ENCODE data around the gene SMAD6.

SMAD6 gene

DNA sequence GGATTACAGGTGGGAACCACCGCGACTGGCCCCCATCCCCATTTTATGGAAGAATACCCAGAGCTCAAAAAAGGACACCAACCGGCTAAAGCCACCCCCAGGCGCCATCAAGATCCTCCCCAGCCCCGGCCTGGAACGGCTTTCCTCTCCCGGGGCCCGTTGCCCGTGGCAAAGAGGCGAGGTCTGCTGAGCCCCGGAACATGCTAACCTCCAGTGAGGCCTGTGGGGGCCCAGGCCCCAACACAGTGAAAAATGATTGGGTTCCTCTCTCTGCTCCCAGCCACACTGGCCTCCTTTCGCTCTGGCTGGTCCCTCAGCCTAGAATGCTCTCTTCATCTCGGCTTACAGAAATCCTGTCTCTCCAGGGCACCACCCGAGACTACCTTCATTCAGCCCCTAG is 46.5 kb upstream of the SMAD6 start:
- no peak overlapping the region for H3K4me3 ChIP-seq (ENCODE audit: control insufficient read depth, low read depth, low read length)
- TF ChIP-seq, protein P1, sequence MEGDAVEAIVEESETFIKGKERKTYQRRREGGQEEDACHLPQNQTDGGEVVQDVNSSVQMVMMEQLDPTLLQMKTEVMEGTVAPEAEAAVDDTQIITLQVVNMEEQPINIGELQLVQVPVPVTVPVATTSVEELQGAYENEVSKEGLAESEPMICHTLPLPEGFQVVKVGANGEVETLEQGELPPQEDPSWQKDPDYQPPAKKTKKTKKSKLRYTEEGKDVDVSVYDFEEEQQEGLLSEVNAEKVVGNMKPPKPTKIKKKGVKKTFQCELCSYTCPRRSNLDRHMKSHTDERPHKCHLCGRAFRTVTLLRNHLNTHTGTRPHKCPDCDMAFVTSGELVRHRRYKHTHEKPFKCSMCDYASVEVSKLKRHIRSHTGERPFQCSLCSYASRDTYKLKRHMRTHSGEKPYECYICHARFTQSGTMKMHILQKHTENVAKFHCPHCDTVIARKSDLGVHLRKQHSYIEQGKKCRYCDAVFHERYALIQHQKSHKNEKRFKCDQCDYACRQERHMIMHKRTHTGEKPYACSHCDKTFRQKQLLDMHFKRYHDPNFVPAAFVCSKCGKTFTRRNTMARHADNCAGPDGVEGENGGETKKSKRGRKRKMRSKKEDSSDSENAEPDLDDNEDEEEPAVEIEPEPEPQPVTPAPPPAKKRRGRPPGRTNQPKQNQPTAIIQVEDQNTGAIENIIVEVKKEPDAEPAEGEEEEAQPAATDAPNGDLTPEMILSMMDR (IDR thresholded peaks at IDR 0.05; ENCODE audit: control insufficient read depth, insufficient read depth, low read depth, low read length, missing control alignments) = no peak
- no peak for DNase-seq (ENCODE audit: low read depth)

DNA sequence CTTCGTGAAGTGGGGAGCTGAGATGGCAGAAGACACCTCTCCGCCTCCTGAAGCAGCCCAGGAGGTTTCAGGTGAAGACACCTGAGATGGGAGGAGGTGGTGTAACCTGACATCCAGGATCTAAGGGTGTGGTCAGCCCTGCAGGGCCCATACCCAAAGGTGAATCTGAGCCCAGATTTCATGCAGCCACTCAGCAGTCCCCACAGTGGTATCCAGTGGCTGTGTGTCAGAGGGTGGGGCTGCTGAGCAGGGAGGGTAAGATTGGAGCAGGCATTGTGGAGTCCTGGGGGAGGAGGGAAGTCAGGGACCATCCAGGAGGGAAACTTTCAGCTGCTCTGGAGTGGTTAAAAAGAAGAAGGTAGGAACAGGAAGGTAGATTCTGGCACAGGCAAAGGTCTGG is 46.0 kb upstream of the SMAD6 start:
- TF ChIP-seq, protein P1 (IDR thresholded peaks at IDR 0.05; ENCODE audit: control insufficient read depth, insufficient read depth, low read depth, low read length, missing control alignments) = no peak
- DNase-seq (ENCODE audit: low read depth) = no peak
- H3K4me3 ChIP-seq (ENCODE audit: control insufficient read depth, low read depth, low read length) = no peak overlapping the region

DNA sequence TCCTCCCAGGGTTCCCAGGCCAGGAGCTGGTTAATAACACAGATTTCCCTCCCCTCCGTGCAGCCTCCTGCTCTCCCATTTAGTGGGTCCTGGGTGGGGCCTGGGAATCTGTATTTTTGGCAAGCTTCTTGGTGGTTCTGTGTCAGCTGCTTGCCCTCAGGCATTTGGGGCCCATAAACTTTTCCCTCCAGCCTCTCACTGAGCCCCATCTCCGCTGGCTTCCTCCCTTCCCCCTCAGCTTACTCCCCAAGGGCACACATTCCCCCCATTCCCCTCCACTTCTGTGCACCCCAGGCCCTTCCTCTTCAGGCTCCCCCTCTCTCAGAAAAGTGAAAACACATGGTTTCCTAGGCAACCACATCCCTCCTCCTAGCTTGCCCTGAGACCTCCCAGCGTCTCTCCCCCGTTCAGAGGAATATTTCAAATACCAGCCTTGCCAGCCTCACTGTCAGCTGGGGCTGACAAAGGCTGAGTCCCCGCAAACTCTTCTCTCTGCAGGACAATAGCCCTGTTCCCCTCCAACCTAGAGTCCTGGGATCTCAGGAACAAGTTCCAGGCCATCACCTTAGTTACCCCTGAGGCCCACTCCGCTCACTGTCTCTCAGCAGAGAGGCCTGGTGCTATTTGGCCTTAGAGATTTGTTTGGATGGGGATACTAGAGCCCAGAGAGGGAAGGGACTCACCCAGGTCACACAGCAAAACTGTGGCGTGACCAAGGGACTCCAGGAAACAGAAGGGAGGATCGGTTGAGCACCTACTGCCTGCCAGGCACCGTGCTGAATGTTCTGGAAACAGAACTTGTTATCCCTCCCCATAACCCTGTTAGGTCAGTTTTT is 44.6 kb upstream of the SMAD6 start:
- TF ChIP-seq, protein P1 (IDR thresholded peaks at IDR 0.05; ENCODE audit: control insufficient read depth, insufficient read depth, low read depth, low read length, missing control alignments) = no peak
- no peak for DNase-seq (ENCODE audit: low read depth)
- no peak overlapping the region for H3K4me3 ChIP-seq (ENCODE audit: control insufficient read depth, low read depth, low read length)

DNA sequence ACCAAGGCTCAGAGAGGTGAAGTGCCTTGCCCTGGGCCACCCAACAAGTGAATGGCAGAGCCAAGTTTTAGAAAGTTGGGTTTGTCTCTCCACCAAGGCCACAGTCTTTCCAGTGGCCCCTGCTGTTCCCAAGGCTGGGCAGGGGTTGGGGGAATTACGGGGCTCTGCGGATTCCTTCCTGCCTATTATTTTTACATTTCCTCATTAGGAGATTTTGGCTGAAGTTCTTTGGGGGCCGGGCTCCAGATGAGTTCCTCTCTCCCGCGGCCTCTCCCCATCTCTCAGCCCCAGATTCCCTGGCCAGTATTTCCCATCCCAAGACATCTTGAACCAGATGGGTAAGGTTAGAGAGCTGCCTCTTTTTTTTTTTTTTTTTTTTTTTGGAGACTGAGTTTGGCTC is 44.0 kb upstream of the SMAD6 start:
- no peak overlapping the region for H3K4me3 ChIP-seq (ENCODE audit: control insufficient read depth, low read depth, low read length)
- TF ChIP-seq, protein P1 (IDR thresholded peaks at IDR 0.05; ENCODE audit: control insufficient read depth, insufficient read depth, low read depth, low read length, missing control alignments) = no peak
- no peak for DNase-seq (ENCODE audit: low read depth)

DNA sequence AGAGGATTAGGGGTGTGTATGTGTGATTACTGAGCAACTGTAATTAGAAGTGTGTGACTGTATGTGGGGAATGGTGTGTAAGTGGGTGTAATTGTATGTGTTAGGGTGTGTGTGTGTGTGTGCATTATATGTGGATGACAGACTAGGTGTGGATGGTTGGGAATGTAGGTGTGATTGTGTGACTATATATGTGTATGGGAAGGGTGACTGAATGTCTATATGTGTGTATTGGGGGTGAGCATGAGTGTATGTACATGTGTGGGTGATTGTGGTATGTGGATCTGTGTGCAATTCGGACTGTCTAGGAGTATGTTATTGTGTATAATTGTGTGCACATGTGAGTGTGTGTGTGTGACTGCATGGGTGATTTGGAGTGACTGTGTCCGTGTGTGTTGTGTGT is 43.2 kb upstream of the SMAD6 start:
- TF ChIP-seq, protein P1 (IDR thresholded peaks at IDR 0.05; ENCODE audit: control insufficient read depth, insufficient read depth, low read depth, low read length, missing control alignments) = no peak
- DNase-seq (ENCODE audit: low read depth) = no peak
- no peak overlapping the region for H3K4me3 ChIP-seq (ENCODE audit: control insufficient read depth, low read depth, low read length)

DNA sequence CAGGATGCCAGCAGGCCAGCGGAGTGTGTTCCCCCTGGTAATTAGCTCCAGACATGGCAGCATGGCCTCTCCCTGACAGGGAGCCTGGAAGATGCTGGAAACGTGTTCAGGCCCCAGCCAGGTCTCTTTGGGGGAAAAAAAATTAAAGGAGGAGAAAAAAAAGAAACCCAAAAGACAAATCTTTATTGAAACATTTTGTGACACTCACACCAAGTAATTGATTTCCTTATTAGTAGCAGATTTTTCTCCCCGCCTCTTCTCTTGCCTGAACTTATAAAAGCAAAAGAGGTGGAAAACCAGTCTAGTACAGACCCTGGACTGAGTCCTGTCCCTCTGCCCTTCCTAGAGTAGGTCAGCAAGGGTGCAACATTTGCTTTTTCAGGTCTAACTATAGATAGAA is 42.7 kb upstream of the SMAD6 start:
- DNase-seq (ENCODE audit: low read depth) = no peak
- TF ChIP-seq, protein P1 (IDR thresholded peaks at IDR 0.05; ENCODE audit: control insufficient read depth, insufficient read depth, low read depth, low read length, missing control alignments) = no peak
- no peak overlapping the region for H3K4me3 ChIP-seq (ENCODE audit: control insufficient read depth, low read depth, low read length)

Measured in AG09309 (cell line).